Lung (tissue), 12 donors: ENCODE measurements around the gene KRT6A. TPM values are rescaled to one million over a fixed set of nuclear protein-coding genes. Genes with fewer than 3 reads are reported as not detected.

ENCODE experiments used
- ATAC-seq: fragments of 200-7000 bp; cut with Tn5 transposase; one replicate; pipeline ENCODE4 v1.9.1; 2020; ENCODE audit warnings: moderate number of reproducible peaks; ENCODE audit not compliant: insufficient read depth, low FRiP score
- DNase-seq, 3 donors: peaks; one replicate each; pipeline ENCODE4 v3.0.0-alpha.2; 2013 to 2017
- H3K27ac ChIP-seq, 2 donors: one replicate each; pipeline ENCODE4 v1.5.1; 2013; ENCODE audit warnings: mild to moderate bottlenecking in 2 of 2, moderate library complexity in 2 of 2, control low read depth in 1 of 2, inconsistent platforms in 1 of 2, low read depth in 1 of 2, low read length in 1 of 2
- H3K27me3 ChIP-seq, 3 donors: one replicate each; pipeline ENCODE4 v1.5.1; 2013; ENCODE audit warnings: low read length in 2 of 3; ENCODE audit not compliant: control insufficient read depth in 3 of 3, insufficient read depth in 3 of 3
- H3K36me3 ChIP-seq, 4 donors: one replicate each; pipeline ENCODE4 v1.5.1; 2013; ENCODE audit warnings: low read length in 4 of 4, mild to moderate bottlenecking in 1 of 4, moderate library complexity in 1 of 4; ENCODE audit not compliant: control insufficient read depth in 4 of 4, insufficient read depth in 4 of 4
- H3K4me1 ChIP-seq, 5 donors: one replicate each; pipeline ENCODE4 v1.5.1; 2013; ENCODE audit warnings: low read length in 5 of 5, mild to moderate bottlenecking in 2 of 5, moderate library complexity in 1 of 5; ENCODE audit not compliant: control insufficient read depth in 5 of 5, insufficient read depth in 5 of 5
- H3K4me3 ChIP-seq: one replicate; pipeline ENCODE4 v1.5.1; 2013; ENCODE audit warnings: mild to moderate bottlenecking, control low read depth, moderate library complexity
- H3K9ac ChIP-seq, 2 donors: one replicate each; pipeline ENCODE4 v1.5.1; 2013; ENCODE audit warnings: low read length in 2 of 2, control low read depth in 1 of 2; ENCODE audit not compliant: insufficient read depth in 1 of 2
- H3K9me3 ChIP-seq, 4 donors: one replicate each; pipeline ENCODE4 v1.5.1; 2013; ENCODE audit warnings: low read length in 3 of 4, mild to moderate bottlenecking in 1 of 4, moderate library complexity in 1 of 4; ENCODE audit not compliant: control insufficient read depth in 4 of 4, insufficient read depth in 3 of 4
- WGBS, 2 donors: extraction: QIAGEN DNeasy Blood & Tissue Kit; methylation state at CpG; one replicate each; pipeline ENCODE4 v1.1.7; 2013; 5-methylcytosine and 5-hydroxymethylcytosine counted together
- polyA plus RNA-seq, 2 donors: library from polyadenylated mRNA; stranded (reverse); fragments of 200-250 nt; gene quantifications; one replicate each; pipeline ENCODE4 v1.2.1, GENCODE V29; 2013
- total RNA-seq, 2 donors: library from RNA; depleted of rRNA in 1 of 2; stranded (reverse); fragments of >200 nt in 1 of 2; gene quantifications; one replicate each; pipeline ENCODE4 v1.2.1, GENCODE V29; 2014 to 2021
- TF ChIP-seq, protein P1 (sequence below): IDR thresholded peaks from 2 replicates; pipeline ENCODE4 v1.5.1; 2012; ENCODE audit warnings: mild to moderate bottlenecking; ENCODE audit errors: control extremely low read depth, extremely low read depth
- donor health status: control.
- donor health status: control.
- donor health status: Bipolar disorder and iron deficiency.
- donor health status: healthy.
- donor health status: DM: yes; HTN: yes; CAD: no.

Gene KRT6A
- total and polyA plus RNA-seq, 4 donors, result 0.65 to 46.8 (median 7.3) TPM

DNA sequence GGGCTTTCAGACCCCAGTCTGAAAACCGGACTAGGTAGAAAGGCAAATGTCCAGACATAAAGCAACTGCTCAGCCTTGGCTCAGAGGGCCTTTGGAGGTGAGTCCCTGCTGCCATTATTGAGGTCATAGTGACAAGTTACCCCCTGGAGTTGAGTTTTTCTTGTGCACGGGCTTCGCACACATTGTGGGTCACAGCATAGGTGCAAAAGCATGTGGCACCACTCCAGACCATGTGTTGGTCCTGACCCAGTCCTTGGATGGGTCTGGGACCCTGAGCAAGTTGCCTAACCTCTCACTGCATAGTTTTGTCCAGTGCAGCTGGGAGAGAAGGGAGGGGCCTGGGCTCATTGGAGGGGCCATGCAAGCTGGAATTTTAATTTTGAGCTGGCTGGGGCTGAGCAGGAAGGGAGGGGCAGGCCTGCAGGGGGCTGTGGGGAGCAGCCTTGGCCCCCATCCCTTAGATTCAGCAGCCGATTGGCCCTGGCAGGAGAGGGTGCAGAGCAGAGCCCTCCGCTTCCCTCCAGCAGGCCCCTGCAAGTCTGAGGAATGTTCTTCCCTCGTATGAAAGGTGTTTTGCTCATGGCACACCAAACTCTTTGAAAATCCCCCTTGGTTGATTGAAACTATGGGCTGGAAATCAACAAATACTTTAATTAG, 31.3 kb upstream of the KRT6A start:
- no peak overlapping the region for H3K27ac ChIP-seq
- DNase-seq, result no peak
- H3K36me3 ChIP-seq, result no peaks in the 10 kb centered on the region
- H3K4me1 ChIP-seq, result peaks cover 0 to 4% (median 0%) of the 10 kb centered on the region in 5 donors
- H3K9me3 ChIP-seq, result no peaks in the 10 kb centered on the region
- TF ChIP-seq, protein P1, sequence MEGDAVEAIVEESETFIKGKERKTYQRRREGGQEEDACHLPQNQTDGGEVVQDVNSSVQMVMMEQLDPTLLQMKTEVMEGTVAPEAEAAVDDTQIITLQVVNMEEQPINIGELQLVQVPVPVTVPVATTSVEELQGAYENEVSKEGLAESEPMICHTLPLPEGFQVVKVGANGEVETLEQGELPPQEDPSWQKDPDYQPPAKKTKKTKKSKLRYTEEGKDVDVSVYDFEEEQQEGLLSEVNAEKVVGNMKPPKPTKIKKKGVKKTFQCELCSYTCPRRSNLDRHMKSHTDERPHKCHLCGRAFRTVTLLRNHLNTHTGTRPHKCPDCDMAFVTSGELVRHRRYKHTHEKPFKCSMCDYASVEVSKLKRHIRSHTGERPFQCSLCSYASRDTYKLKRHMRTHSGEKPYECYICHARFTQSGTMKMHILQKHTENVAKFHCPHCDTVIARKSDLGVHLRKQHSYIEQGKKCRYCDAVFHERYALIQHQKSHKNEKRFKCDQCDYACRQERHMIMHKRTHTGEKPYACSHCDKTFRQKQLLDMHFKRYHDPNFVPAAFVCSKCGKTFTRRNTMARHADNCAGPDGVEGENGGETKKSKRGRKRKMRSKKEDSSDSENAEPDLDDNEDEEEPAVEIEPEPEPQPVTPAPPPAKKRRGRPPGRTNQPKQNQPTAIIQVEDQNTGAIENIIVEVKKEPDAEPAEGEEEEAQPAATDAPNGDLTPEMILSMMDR, result no peak
- no peak overlapping the region for H3K4me3 ChIP-seq
- no peak for ATAC-seq
- H3K9ac ChIP-seq, result no peak overlapping the region
- H3K27me3 ChIP-seq, result no peaks in the 10 kb centered on the region
- WGBS, 2 donors, result 69 to 77% methylated on average over 6 of the region's 6 CpGs

DNA sequence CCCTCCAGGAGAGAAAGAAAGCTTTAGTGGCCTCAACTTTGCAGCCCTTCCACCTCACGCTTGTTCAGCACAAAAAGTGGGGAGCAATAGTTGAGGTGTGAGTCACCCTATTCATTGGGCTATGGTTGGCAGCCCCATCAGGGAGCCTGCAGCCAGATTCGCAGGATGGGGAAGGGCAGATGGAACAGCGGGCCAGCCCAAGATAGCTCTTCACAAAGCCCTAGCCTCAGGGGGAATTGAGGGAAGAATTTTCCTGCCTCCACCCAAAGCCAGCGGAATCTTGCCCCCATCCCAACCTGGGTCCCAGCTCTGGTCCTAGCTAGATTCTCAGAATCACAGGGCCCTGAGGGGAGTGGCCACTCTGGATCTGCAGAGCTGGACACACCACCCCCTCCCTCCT, 30.8 kb upstream of the KRT6A start:
- Histone ChIP-seq H3K27ac (no peak overlapping the region), H3K9me3 (no peaks in the 10 kb centered on the region), H3K4me3 (no peak overlapping the region), H3K27me3 (peaks cover 0 to 4% (median 0%) of the 10 kb centered on the region in 3 donors), H3K36me3 (no peaks in the 10 kb centered on the region), H3K4me1 (peaks cover 0 to 4% (median 0%) of the 10 kb centered on the region in 5 donors), H3K9ac (no peak overlapping the region)
- no peak for ATAC-seq
- TF ChIP-seq, protein P1, result no peak
- WGBS, 2 donors, result 90 to 92% methylated on average over 4 of the region's 4 CpGs
- no peak for DNase-seq

DNA sequence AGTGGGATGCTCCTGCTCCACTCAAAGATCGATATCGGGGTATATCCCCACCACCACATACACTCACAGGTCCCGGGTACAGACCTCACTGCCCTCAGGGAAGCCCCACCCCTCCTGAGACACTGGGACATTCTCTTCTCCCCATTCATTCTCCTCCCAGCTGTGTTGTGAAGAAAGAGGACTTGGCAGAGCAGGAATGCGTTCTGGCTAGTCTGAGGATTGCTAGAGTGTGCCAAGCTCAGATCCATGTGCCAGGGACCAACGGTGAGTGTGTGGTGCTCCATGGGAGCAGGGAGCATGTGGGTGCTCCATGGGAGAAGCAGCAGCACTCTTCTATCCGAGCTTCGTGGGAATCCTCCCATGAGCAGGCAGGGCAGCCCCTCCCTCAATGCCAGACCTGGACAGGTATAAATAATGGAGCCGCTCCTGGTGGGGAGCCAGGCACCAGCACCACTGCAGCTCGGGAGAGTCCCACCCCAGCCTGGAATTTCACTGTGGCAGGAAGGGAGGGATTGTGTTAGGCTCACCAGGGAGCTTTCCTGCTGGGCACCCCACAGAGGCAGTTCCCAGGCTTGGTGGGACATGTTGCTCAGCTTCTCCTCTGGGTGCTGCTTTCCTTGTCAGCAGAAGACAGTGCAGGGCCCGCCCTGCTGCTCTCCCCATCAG, 29.4 kb upstream of the KRT6A start:
- no peaks in the 10 kb centered on the region for H3K36me3 ChIP-seq
- 65 to 81% methylated on average over 10 of the region's 10 CpGs for WGBS, 2 donors
- no peak overlapping the region for H3K27ac ChIP-seq
- H3K9me3 ChIP-seq, result no peaks in the 10 kb centered on the region
- H3K9ac ChIP-seq, result no peak overlapping the region
- peaks cover 0 to 4% (median 0%) of the 10 kb centered on the region in 5 donors for H3K4me1 ChIP-seq
- H3K27me3 ChIP-seq, result peaks cover 0 to 4% (median 0%) of the 10 kb centered on the region in 3 donors
- DNase-seq (no peak), ATAC-seq (no peak)
- H3K4me3 ChIP-seq, result no peak overlapping the region
- TF ChIP-seq, protein P1, result no peak
